Upper lobe of left lung (tissue), 4 donors: Measurements from ENCODE around the gene KBTBD13.

Source experiments
- CTCF ChIP-seq, 6 experiments: fragments of 450-650 bp in 4 of 6; fragments of 200-600 bp in 2 of 6; sonication (generic) in 2 of 6; IDR thresholded peaks; one replicate each; pipeline ENCODE4 v1.5.1; 2016 to 2019; ENCODE audit warnings: antibody characterized with exemption in 6 of 6
- EP300 ChIP-seq, 4 donors: sonication (generic); formaldehyde crosslinking; IDR thresholded peaks; one replicate each; pipeline ENCODE4 v1.5.1; 2017; ENCODE audit warnings: antibody characterized with exemption in 4 of 4, control low read depth in 2 of 4
- POLR2A ChIP-seq, 4 donors: fragments of 450-650 bp; IDR thresholded peaks; one replicate each; pipeline ENCODE4 v1.5.1; 2016 to 2017; ENCODE audit warnings: antibody characterized with exemption in 4 of 4, mild to moderate bottlenecking in 2 of 4
- POLR2AphosphoS5 ChIP-seq, 2 donors: sonication (generic); formaldehyde crosslinking; IDR thresholded peaks; one replicate each; pipeline ENCODE4 v1.5.1; 2017; ENCODE audit warnings: antibody characterized with exemption in 2 of 2

GRCh38 chr15:65091946-65092770, 15.6 kb downstream of the KBTBD13 start:
- TF ChIP-seq CTCF (IDR thresholded peaks at IDR 0.05), result no peak
- no peak for TF ChIP-seq POLR2A (IDR thresholded peaks at IDR 0.05)
- no peak for TF ChIP-seq EP300 (IDR thresholded peaks at IDR 0.05)
- TF ChIP-seq POLR2AphosphoS5 (IDR thresholded peaks at IDR 0.05), result no peak
